Esophagus squamous epithelium (tissue), 5 donors: ENCODE data around the gene TMEM132D. TPM values are rescaled to one million over a fixed set of nuclear protein-coding genes. Genes with fewer than 3 reads are reported as not detected.

Source experiments
- DNase-seq: peaks from one replicate; lab custom pipeline; 2025; lab: John Stamatoyannopoulos, UW
- H3K27ac ChIP-seq, 4 donors: fragments of 200-600 bp; sonication (generic); one replicate each; pipeline ENCODE4 v1.5.1; 2016 to 2019; ENCODE audit warnings: mild to moderate bottlenecking in 1 of 4
- H3K27me3 ChIP-seq, 4 donors: fragments of 200-600 bp; sonication (generic); 1 replicate in 3 of 4; 2 replicates in 1 of 4; pipeline versions ENCODE4 v1.5.1 to v1.6.0; 2017 to 2021; ENCODE audit warnings: antibody characterized with exemption in 1 of 4
- H3K36me3 ChIP-seq, 3 donors: fragments of 200-600 bp; sonication (generic); one replicate each; pipeline ENCODE4 v1.5.1; 2016 to 2019
- H3K4me1 ChIP-seq, 3 donors: fragments of 200-600 bp; sonication (generic); one replicate each; pipeline ENCODE4 v1.5.1; 2017 to 2019
- H3K4me3 ChIP-seq, 4 donors: fragments of 200-600 bp; sonication (generic); 1 replicate in 3 of 4; 2 replicates in 1 of 4; pipeline ENCODE4 v1.5.1; 2016 to 2019; ENCODE audit warnings: mild to moderate bottlenecking in 2 of 4, moderate library complexity in 1 of 4
- H3K9me3 ChIP-seq, 3 donors: fragments of 200-600 bp; sonication (generic); one replicate each; pipeline ENCODE4 v1.5.1; 2016 to 2019
- CTCF ChIP-seq, 6 experiments: fragments of 450-650 bp in 4 of 6; fragments of 200-600 bp in 2 of 6; sonication (generic) in 2 of 6; IDR thresholded peaks; one replicate each; pipeline ENCODE4 v1.5.1; 2016 to 2019; ENCODE audit warnings: antibody characterized with exemption in 6 of 6, mild to moderate bottlenecking in 4 of 6, moderate library complexity in 4 of 6
- POLR2A ChIP-seq, 4 donors: fragments of 450-650 bp; IDR thresholded peaks; one replicate each; pipeline ENCODE4 v1.6.1; 2017; ENCODE audit warnings: antibody characterized with exemption in 4 of 4, mild to moderate bottlenecking in 4 of 4, moderate library complexity in 3 of 4
- WGBS, 2 donors: methylation state at CpG; one replicate each; pipeline ENCODE4 v1.1.5; 2018; 5-methylcytosine and 5-hydroxymethylcytosine counted together
- intact Hi-C: fragments of 100-400 bp; cut with DNase I; formaldehyde crosslinking; loops from one replicate; pipeline ENCODE4 v1.15.0; 2022
- total RNA-seq, 4 donors: library from RNA; depleted of rRNA; stranded (reverse); fragments of >200 nt; gene quantifications; one replicate each; pipeline ENCODE4 v1.1.0, GENCODE V29; 2016
- donor health status: DM: yes; HTN: yes; CAD: no.

The TMEM132D gene
- total RNA-seq, 4 donors from 2014 or later = not detected

- Histone ChIP-seq H3K27ac (no peak overlapping the region), H3K4me1 (no peaks in the 10 kb centered on the region), H3K27me3 (no peaks in the 10 kb centered on the region), H3K9me3 (no peaks in the 10 kb centered on the region), H3K4me3 (no peak overlapping the region), H3K36me3 (no peaks in the 10 kb centered on the region)
- TF ChIP-seq CTCF (IDR thresholded peaks at IDR 0.05) (no peak), POLR2A (IDR thresholded peaks at IDR 0.05) (no peak)
- WGBS, 2 donors = 35 to 37% methylated on average over 2 of the region's 2 CpGs
- intact Hi-C loops = no loop called here
- no peak for DNase-seq
These were observed 311.4 kb downstream of the TMEM132D start for GRCh38 chr12:129592449-129592848.

DNA sequence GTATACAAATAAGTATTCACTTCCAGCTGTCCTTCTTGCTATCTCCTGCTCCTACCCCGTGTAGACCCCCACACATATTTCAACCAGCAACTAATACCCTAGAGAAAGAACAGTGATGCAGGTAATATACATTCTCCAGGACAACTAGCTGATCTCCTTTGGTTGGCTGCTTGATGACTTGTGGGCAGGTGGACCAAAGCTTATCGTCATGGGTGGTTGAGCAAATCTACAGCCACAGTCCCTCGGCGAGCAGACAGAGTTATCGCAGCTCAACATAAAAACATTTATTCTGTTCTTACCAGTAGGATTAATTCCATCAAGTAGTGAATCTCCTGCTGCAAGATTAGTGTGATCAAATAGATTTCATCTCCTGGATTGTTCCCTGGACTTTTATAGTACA, 314.3 kb downstream of the TMEM132D start:
- no peaks in the 10 kb centered on the region for H3K4me1 ChIP-seq
- no peaks in the 10 kb centered on the region for H3K36me3 ChIP-seq
- no peak for TF ChIP-seq POLR2A (IDR thresholded peaks at IDR 0.05)
- no peak for TF ChIP-seq CTCF (IDR thresholded peaks at IDR 0.05)
- no peaks in the 10 kb centered on the region for H3K27me3 ChIP-seq
- peaks cover 0 to 7% (median 0%) of the 10 kb centered on the region in 3 donors for H3K9me3 ChIP-seq
- no peak overlapping the region for H3K27ac ChIP-seq
- DNase-seq = no peak
- intact Hi-C loops = no loop called here
- WGBS, 2 donors = 78 to 87% methylated on average over 5 of the region's 5 CpGs
- H3K4me3 ChIP-seq = no peak overlapping the region

- 67 to 82% methylated on average over 4 of the region's 4 CpGs for WGBS, 2 donors
- H3K4me3 ChIP-seq = no peak overlapping the region
These were observed 315.7 kb downstream of the TMEM132D start for GRCh38 chr12:129588142-129588541.

GRCh38 chr12:129585296-129585695, 318.5 kb downstream of the TMEM132D start:
- Histone ChIP-seq H3K27me3 (no peaks in the 10 kb centered on the region), H3K4me3 (no peak overlapping the region), H3K36me3 (no peaks in the 10 kb centered on the region), H3K27ac (no peak overlapping the region), H3K4me1 (no peaks in the 10 kb centered on the region), H3K9me3 (peaks cover 0 to 7% (median 0%) of the 10 kb centered on the region in 3 donors)
- intact Hi-C loops = no loop called here
- DNase-seq = no peak
- 90 to 91% methylated on average over 9 of the region's 9 CpGs for WGBS, 2 donors
- TF ChIP-seq CTCF (IDR thresholded peaks at IDR 0.05) (no peak), POLR2A (IDR thresholded peaks at IDR 0.05) (no peak)

More at GRCh38 chr12:129588142-129588541, 315.7 kb downstream of the TMEM132D start:
- no peaks in the 10 kb centered on the region for H3K27me3 ChIP-seq
- no peaks in the 10 kb centered on the region for H3K36me3 ChIP-seq
- H3K9me3 ChIP-seq = peaks cover 0 to 7% (median 0%) of the 10 kb centered on the region in 3 donors
- intact Hi-C loops = no loop called here
- no peak overlapping the region for H3K27ac ChIP-seq
- DNase-seq = no peak
- TF ChIP-seq POLR2A (IDR thresholded peaks at IDR 0.05) (no peak), CTCF (IDR thresholded peaks at IDR 0.05) (no peak)
- H3K4me1 ChIP-seq = no peaks in the 10 kb centered on the region

DNA sequence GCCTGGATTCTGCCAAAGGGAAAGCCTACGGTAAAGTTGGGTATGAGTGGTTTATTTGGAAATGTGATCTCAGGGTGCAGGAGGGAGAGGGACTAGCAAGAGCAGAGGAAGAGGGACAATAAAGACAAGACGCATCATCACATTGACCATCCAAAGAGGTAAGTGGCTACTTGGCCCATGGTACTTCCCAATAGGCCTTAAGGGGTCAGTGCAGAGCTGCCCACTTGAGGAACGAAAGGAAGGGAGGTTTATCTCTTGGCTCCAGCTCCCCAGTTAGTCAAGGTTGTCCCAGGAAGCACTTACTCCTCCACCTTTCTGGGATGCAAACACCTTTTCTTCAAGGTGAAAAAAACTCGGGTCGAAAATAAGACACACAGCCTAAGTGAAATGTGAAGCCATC, 323.9 kb downstream of the TMEM132D start:
- intact Hi-C loops = no loop called here
- DNase-seq = no peak
- Histone ChIP-seq H3K4me3 (no peak overlapping the region), H3K9me3 (no peaks in the 10 kb centered on the region), H3K27me3 (no peaks in the 10 kb centered on the region), H3K4me1 (no peaks in the 10 kb centered on the region), H3K36me3 (no peaks in the 10 kb centered on the region), H3K27ac (no peak overlapping the region)
- 64 to 75% methylated on average over 5 of the region's 5 CpGs for WGBS, 2 donors
- TF ChIP-seq CTCF (IDR thresholded peaks at IDR 0.05) (no peak), POLR2A (IDR thresholded peaks at IDR 0.05) (no peak)
